Spinal cord (tissue), 10 donors: ENCODE measurements around the gene CCR3. TPM values are rescaled to one million over a fixed set of nuclear protein-coding genes. Genes with fewer than 3 reads are reported as not detected.

Experiments
- DNase-seq, 6 donors: peaks; one replicate each; pipeline versions ENCODE4 v3.0.0 to v3.0.0-alpha.2; 2013 to 2015; ENCODE audit warnings: low spot score in 6 of 6, low read depth in 4 of 6
- H3K27ac ChIP-seq: one replicate; pipeline ENCODE4 v1.5.1; 2013; ENCODE audit warnings: low read depth, low read length, control low read depth
- H3K27me3 ChIP-seq: one replicate; pipeline ENCODE4 v1.6.1; 2013; ENCODE audit warnings: low read length; ENCODE audit not compliant: control insufficient read depth, insufficient read depth
- H3K36me3 ChIP-seq: one replicate; pipeline ENCODE4 v1.6.1; 2013; ENCODE audit warnings: low read length; ENCODE audit not compliant: control insufficient read depth, insufficient read depth
- H3K4me1 ChIP-seq: one replicate; pipeline ENCODE4 v1.6.1; 2013; ENCODE audit warnings: low read length; ENCODE audit not compliant: control insufficient read depth, insufficient read depth
- H3K4me3 ChIP-seq: one replicate; pipeline ENCODE4 v1.5.1; 2013; ENCODE audit warnings: low read depth, low read length, control low read depth
- H3K9me3 ChIP-seq: one replicate; pipeline ENCODE4 v1.6.1; 2013; ENCODE audit warnings: low read length; ENCODE audit not compliant: control insufficient read depth, insufficient read depth
- WGBS: methylation state at CpG from one replicate; pipeline ENCODE4 v1.1.5; 2013; ENCODE audit warnings: missing lambda C conversion rate; ENCODE audit not compliant: insufficient coverage; 5-methylcytosine and 5-hydroxymethylcytosine counted together
- polyA plus RNA-seq, 2 donors: library from polyadenylated mRNA; unstranded; fragments of 120-200 nt; gene quantifications; one replicate each; pipeline ENCODE4 v1.2.1, GENCODE V29; 2013; ENCODE audit not compliant: insufficient read length in 2 of 2
- total RNA-seq, 2 donors: library from RNA; depleted of rRNA in 1 of 2; stranded (reverse); fragments of 120-200 nt in 1 of 2; fragments of >200 nt in 1 of 2; gene quantifications; one replicate each; pipeline versions ENCODE4 v1.2.3 to v1.2.4, GENCODE V29; 2013 to 2014
- donor health status: healthy.

The CCR3 gene
- total and polyA plus RNA-seq, 4 donors: 0.20 TPM; not detected in 3

DNA sequence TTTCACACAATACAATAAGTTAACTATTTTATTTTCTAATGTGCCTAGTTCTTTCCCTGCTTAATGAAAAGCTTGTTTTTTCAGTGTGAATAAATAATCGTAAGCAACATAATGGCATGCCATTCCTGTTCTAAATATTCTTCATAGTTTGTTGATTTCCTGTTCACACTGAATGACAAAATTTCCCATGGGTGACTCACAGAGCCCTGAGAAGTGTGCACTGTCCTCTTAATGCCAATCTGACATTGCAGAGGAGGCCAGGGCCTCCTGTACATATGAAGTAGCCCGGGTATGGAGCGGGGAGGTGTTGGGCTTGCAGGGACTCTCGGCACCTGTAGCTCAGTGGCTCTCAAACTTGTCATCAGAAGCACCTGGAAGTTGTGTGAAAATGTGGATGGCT lies 24.3 kb downstream of the CCR3 start:
- no peaks in the 10 kb centered on the region for H3K9me3 ChIP-seq
- no peaks in the 10 kb centered on the region for H3K36me3 ChIP-seq
- H3K27ac ChIP-seq: no peak overlapping the region
- no peaks in the 10 kb centered on the region for H3K27me3 ChIP-seq
- 96% methylated on average over 3 of the region's 4 CpGs for WGBS
- H3K4me1 ChIP-seq: no peaks in the 10 kb centered on the region
- no peak overlapping the region for H3K4me3 ChIP-seq
- DNase-seq: no peak

DNA sequence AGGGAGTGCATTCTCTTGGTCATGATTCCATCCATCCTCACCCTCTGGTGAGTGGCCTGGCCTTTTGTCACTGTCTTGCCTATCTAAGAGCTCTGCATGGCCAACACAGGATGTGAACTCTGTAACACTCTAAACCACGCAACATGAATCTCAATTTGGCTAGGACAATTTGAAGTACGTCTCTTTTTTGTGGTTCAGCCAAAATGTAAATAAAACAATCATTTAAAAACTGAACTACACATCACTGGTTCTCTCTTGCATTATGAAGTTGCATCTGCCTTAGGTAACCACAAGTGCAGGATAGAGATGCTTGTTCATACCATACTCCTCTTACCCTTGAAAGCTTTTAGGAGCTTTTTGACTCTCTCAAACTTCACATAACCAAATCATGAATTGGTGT lies 27.3 kb downstream of the CCR3 start:
- 94% methylated on average over 2 of the region's 2 CpGs for WGBS
- no peak for DNase-seq
- H3K9me3 ChIP-seq: no peaks in the 10 kb centered on the region
- H3K4me3 ChIP-seq: no peak overlapping the region
- no peaks in the 10 kb centered on the region for H3K4me1 ChIP-seq
- H3K36me3 ChIP-seq: no peaks in the 10 kb centered on the region
- H3K27me3 ChIP-seq: no peaks in the 10 kb centered on the region
- H3K27ac ChIP-seq: no peak overlapping the region

DNA sequence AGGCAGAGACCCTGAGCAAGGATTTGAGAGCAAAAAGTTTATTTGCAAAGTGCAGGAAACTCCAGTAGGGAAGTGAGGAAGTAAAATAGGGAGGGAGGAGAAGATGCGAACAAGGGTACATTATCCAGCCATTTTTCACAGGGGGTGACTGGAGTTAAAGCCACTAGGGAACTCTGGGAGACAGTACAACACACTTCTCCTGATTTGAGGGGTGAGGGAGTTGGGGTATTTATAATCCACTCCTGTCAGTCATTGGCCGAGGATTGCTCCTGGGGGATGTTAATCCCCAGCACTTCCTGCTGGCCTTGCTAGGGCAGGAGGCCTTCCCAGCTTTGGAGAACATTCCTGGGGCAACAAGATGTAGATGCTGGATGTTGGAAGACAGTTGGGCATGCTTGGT lies 28.2 kb downstream of the CCR3 start:
- no peaks in the 10 kb centered on the region for H3K4me1 ChIP-seq
- no peak overlapping the region for H3K27ac ChIP-seq
- no peak overlapping the region for H3K4me3 ChIP-seq
- no peaks in the 10 kb centered on the region for H3K36me3 ChIP-seq
- H3K9me3 ChIP-seq: no peaks in the 10 kb centered on the region
- no peak for DNase-seq
- 90% methylated on average over 2 of the region's 2 CpGs for WGBS
- H3K27me3 ChIP-seq: no peaks in the 10 kb centered on the region

DNA sequence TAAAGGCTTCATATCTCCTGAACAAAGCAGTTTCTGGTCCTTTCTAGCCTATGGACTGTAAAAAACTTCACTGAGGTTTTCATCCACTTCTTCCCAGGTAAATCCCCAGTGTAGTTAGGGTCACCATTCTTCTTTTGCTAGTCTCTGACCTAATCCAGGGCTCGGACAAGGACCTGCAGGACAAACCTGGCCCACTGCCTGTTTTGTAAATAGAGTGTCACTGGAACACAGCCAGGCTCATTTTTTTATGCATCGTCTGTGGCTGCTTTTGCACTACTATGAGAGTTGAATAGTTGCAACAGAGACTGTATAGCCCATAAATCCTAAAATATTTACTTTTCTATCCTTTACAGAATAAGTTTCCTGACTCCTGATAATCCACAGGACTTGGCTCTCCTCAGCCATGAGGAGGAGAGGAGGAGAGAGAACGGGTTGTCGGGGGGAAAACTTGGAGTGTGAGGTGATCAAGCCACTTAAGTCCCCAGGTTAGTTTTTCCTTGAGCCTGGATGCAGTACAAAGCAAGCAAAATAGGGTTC lies 29.0 kb downstream of the CCR3 start:
- H3K36me3 ChIP-seq: no peaks in the 10 kb centered on the region
- no peak overlapping the region for H3K27ac ChIP-seq
- no peaks in the 10 kb centered on the region for H3K4me1 ChIP-seq
- WGBS: no CpG with 5 or more reads among the region's 4 CpGs
- DNase-seq: peak in 1 of 6 donors; percentile 9
- H3K27me3 ChIP-seq: no peaks in the 10 kb centered on the region
- no peak overlapping the region for H3K4me3 ChIP-seq
- no peaks in the 10 kb centered on the region for H3K9me3 ChIP-seq

DNA sequence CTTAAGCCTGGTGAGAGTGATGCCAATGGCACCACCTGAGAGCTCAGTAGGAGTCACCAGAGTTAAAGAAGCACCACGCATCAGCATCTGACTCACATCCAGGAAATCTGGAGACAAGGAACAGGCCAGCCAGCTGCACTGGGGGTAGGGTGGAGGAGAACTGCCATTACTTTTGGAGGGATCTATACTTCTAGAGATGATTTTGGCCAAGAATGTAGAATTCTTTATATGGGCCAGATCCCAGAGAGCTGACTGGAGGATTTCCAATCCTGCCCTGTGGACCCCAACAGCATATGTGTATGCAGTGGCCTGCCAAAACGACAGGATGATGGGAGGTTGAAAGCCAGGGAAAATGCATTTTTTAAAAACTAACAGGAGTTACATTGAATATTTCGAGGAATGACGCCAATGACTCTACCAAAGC lies 29.8 kb downstream of the CCR3 start:
- peak in 2 of 6 donors; percentile 7 to 94 for DNase-seq
- H3K4me3 ChIP-seq: no peak overlapping the region
- H3K27me3 ChIP-seq: no peaks in the 10 kb centered on the region
- H3K36me3 ChIP-seq: no peaks in the 10 kb centered on the region
- no peaks in the 10 kb centered on the region for H3K4me1 ChIP-seq
- H3K27ac ChIP-seq: no peak overlapping the region
- 67% methylated on average over 3 of the region's 4 CpGs for WGBS
- H3K9me3 ChIP-seq: no peaks in the 10 kb centered on the region

DNA sequence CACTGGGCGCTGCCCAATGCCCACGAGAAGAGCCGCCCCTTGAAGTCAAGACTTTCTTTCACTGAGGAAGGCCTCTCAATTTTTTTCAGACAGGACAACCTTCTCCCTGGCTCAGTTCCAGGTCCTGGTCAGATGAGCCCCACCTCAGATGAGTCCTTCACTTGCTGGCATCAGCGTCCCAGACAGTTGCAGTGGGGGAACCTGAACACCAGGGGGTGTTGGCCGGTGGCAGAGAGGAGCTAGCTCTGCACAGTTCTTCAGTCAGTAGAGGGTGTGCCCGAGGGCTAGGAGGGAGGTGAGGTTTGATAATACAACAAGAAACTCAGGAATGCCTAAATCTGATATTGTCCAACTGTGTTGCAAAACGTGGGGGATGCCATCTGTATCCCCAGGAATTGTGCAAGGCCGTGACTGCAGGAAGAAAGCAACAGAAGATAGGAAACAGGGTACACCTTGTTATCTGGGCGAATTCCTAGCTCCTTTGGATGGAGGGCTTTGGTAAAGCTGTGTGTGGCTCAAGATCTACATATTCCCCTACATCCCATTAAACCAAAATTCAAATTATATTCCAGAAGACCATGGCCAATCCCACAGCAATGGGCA lies 34.3 kb downstream of the CCR3 start:
- Histone ChIP-seq H3K27ac (no peak overlapping the region), H3K9me3 (no peaks in the 10 kb centered on the region), H3K27me3 (no peaks in the 10 kb centered on the region), H3K4me3 (no peak overlapping the region), H3K4me1 (no peaks in the 10 kb centered on the region), H3K36me3 (no peaks in the 10 kb centered on the region)
- DNase-seq: no peak
- 68% methylated on average over 8 of the region's 9 CpGs for WGBS

DNA sequence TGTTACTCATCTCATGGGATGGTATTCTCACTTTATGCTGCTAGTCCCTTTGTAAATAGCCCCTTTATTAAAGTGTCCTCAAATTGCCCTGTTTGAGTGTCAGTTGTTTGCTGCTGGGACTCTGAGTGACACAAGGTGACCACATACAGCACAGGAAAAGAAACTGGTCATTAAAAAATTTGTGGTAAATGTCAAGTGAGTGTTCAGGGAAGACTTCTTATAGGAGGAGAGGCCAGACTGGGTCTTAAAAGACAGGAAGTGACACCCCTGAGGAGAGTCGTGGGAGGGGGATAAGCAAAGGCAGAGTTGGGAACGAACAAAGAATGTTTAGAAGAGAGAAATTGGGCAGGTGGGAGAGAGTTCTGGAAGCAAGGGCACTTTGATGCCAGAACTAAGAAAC lies 35.2 kb downstream of the CCR3 start:
- 94% methylated on average over 2 of the region's 2 CpGs for whole genome bisulfite sequencing
- Histone ChIP-seq H3K4me3 (no peak overlapping the region), H3K27me3 (no peaks in the 10 kb centered on the region), H3K36me3 (no peaks in the 10 kb centered on the region), H3K4me1 (no peaks in the 10 kb centered on the region), H3K9me3 (no peaks in the 10 kb centered on the region), H3K27ac (no peak overlapping the region)
- no peak for DNase-seq

DNA sequence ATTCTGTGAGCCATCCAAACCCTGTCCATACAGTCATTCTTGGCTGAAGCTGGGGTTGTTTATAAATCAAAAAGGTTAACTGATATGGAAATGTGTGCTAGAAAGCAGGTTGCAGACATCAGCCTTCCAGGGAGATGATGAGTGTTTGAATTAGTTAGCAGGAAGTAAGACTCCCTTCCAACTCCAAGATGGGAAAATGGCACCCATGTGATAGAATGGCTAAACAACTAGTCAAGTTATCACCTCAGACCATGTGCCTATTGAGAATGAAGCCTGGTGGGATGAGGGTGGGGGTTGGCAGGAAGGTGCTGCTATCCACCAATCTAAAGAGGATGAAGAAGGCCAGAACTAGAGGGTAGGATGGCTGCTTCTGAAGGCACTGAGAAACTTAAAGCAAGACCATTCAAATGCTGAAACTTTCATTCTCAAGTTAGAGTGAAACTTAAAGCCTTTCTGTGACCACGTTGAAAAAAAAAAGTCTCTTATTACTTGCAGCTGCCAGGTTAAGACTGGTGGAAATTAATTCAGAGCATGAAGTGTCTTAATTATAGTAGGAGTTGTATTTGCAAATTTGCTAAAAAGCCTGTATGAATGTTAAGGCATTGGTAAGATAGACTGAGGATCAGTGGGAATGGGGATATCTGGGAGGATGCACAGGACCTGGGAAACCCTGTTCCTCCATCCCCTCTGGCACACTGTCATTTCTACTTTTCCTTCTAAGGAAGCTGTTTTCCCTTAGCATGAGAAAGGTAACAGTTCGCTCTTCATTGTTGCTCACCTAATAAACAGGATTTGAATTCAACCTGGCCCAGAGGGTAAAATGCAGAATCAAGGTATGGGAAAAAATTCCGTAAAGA lies 36.8 kb downstream of the CCR3 start:
- Histone ChIP-seq H3K4me1 (no peaks in the 10 kb centered on the region), H3K36me3 (no peaks in the 10 kb centered on the region), H3K27ac (no peak overlapping the region), H3K4me3 (no peak overlapping the region), H3K27me3 (no peaks in the 10 kb centered on the region), H3K9me3 (no peaks in the 10 kb centered on the region)
- DNase-seq: no peak
- WGBS: 100% methylated on average over 1 of the region's 3 CpGs

DNA sequence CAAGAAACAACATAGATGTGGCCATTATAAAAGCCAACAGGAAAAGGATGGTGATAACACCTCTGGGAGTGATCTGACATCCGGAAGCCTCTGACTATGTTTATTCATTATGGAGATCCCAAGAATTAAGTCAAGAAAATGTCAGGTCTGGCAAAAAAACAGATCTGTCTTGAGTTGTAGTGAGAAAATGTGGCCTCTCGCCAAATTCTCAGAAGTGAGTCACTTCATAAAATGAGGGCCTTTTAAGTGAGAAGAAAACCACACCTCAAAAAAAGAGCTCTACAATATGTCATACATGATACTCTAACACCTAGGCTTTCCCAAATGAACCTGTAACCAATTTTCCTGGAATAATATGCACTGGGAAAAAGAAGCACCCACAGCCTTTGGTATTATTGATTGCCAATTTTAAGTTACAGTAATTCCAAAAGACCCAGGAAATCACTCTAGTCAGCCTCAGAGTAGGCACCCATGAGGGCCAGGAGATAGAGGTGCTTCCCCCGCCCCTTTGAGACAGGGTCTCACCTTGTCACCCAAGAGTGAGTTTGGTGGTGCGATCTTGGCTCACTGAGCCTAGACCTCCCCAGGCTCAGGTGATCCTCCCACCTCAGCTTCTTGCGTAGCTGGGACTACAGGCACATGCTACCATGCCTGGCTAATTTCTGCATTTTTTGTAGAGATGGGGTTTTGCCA lies 38.0 kb downstream of the CCR3 start:
- Histone ChIP-seq H3K9me3 (no peaks in the 10 kb centered on the region), H3K27me3 (no peaks in the 10 kb centered on the region), H3K4me3 (no peak overlapping the region), H3K4me1 (no peaks in the 10 kb centered on the region), H3K36me3 (no peaks in the 10 kb centered on the region), H3K27ac (no peak overlapping the region)
- peak in 1 of 6 donors; percentile 33 for DNase-seq
- 100% methylated on average over 2 of the region's 5 CpGs for WGBS
